HL-60 (cell line): ENCODE results near the gene KANK4.
A peak's percentile ranks its signal among the peaks of the same experiment; 100 is the strongest.

Experiments used
- DNase-seq, 2 experiments: peaks; one replicate each; pipeline ENCODE4 v3.0.0-alpha.2; 2010 to 2020; ENCODE audit warnings: low read depth in 1 of 2, low spot score in 1 of 2
- H3K27ac ChIP-seq: fragments of 250-450 bp; sonication (Bioruptor Pico); replicated peaks from 2 replicates; pipeline ENCODE4 v1.5.1; 2020; ENCODE audit warnings: mild to moderate bottlenecking, moderate library complexity
- H3K27me3 ChIP-seq: fragments of 250-450 bp; sonication (Bioruptor Pico); 2 replicates; pipeline ENCODE4 v1.5.1; 2021; ENCODE audit warnings: mild to moderate bottlenecking, moderate library complexity; ENCODE audit not compliant: insufficient read depth, poor library complexity, severe bottlenecking
- H3K4me3 ChIP-seq: replicated peaks from 2 replicates; pipeline ENCODE4 v1.5.1; 2011; ENCODE audit warnings: mild to moderate bottlenecking, control low read depth, low read length; ENCODE audit not compliant: insufficient read depth
- CTCF ChIP-seq: IDR thresholded peaks from one replicate; pipeline ENCODE4 v1.5.1; 2011; ENCODE audit warnings: low read length, control low read depth, inconsistent platforms; ENCODE audit not compliant: insufficient read depth
- GABPA ChIP-seq: IDR thresholded peaks from 2 replicates; pipeline ENCODE4 v1.6.1; 2012; ENCODE audit warnings: low read depth
- POLR2AphosphoS5 ChIP-seq: IDR thresholded peaks from 2 replicates; pipeline ENCODE4 v1.6.1; 2012; ENCODE audit warnings: low read depth
- REST ChIP-seq: IDR thresholded peaks from 2 replicates; pipeline ENCODE4 v1.6.1; 2012; ENCODE audit warnings: low read depth; ENCODE audit not compliant: insufficient replicate concordance
- SPI1 ChIP-seq: IDR thresholded peaks from 2 replicates; pipeline ENCODE4 v1.6.1; 2012; ENCODE audit warnings: low read depth, mild to moderate bottlenecking, borderline replicate concordance

Gene KANK4

GRCh38 chr1:62301726-62302390 lies 17.4 kb downstream of the KANK4 start:
- Histone ChIP-seq H3K27me3 (peaks cover 3% of the 10 kb centered on the region), H3K4me3 (no peak overlapping the region), H3K27ac (no peak overlapping the region)
- DNase-seq: no peak
- TF ChIP-seq SPI1: no peak
- no peak for TF ChIP-seq REST
- no peak for TF ChIP-seq GABPA

GRCh38 chr1:62299426-62300200 lies 19.6 kb downstream of the KANK4 start:
- no peak for DNase-seq
- TF ChIP-seq GABPA (no peak), REST (no peak), CTCF (no peak), POLR2AphosphoS5 (no peak), SPI1 (no peak)
- H3K27me3 ChIP-seq: peaks cover 3% of the 10 kb centered on the region
- H3K27ac ChIP-seq: no peak overlapping the region
- no peak overlapping the region for H3K4me3 ChIP-seq

GRCh38 chr1:62295921-62296491 lies 23.2 kb downstream of the KANK4 start:
- Histone ChIP-seq H3K27me3 (peaks cover 3% of the 10 kb centered on the region), H3K27ac (no peak overlapping the region), H3K4me3 (no peak overlapping the region)
- peak; percentile 81 for TF ChIP-seq SPI1
- TF ChIP-seq POLR2AphosphoS5: no peak
- no peak for TF ChIP-seq REST
- DNase-seq: peak in 1 of 2 experiments; percentile 31

DNA sequence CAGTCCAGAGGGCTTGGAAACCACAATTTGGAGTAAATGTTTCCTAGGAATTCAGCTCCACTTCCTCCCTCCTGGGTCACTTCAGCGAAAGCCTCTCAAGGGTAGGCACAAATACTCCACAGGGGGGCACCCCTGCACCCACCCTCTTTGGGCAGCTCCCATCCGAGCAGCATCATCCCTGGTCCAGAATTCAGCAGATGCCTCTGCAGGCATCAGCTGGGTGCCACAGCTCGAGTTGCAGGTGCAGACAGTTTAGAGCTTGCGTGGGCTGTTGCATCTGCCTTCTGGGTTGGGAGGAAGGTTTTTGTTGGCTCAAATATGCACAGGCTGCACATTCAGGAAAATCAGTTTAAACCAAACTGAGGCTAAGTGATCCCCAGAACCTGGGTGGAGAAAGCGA lies 25.0 kb downstream of the KANK4 start:
- no peak overlapping the region for H3K4me3 ChIP-seq
- no peak for DNase-seq
- TF ChIP-seq POLR2AphosphoS5 (no peak), REST (no peak), SPI1 (no peak), CTCF (no peak), GABPA (no peak)

More for the DNA sequence above, 25.0 kb downstream of the KANK4 start:
- Histone ChIP-seq H3K27me3 (peaks cover 3% of the 10 kb centered on the region), H3K27ac (no peak overlapping the region)
